COR-L47 (cell line): ENCODE data around the gene KBTBD13.

ENCODE experiments used
- DNase-seq: peaks from one replicate; lab custom pipeline; 2025; lab: John Stamatoyannopoulos, UW

The KBTBD13 gene

GRCh38 chr15:65115086-65115485 lies 38.5 kb downstream of the KBTBD13 start, which contains the start of gene UBAP1L:
UBAP1L (minus strand) TSS chr15:65115200; CDS start chr15:65106215, 8,985 bp downstream.
- DNase-seq, result no peak

DNA sequence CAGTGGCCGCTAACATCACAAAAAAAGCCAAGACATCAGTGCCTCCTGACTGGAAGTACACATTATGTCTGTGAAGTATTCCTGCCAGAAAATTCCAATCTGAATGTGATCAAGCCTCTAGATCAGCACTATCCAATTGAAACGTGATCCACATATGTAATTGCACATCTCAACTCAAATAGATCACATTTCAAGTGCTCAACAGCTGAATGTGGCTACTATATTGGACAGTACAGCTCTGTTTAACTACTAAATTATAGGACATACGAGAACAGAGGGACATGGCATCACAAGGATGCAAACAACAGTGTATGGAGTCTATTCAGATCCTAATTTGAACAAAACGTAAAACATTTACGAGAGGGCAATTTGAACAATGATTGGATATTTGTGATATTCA lies 39.0 kb downstream of the KBTBD13 start:
- peak; percentile 16 for DNase-seq
